Suprapubic skin (tissue), 3 donors: ENCODE measurements around the gene GIPR.

Experiments
- POLR2AphosphoS5 ChIP-seq, 3 donors: sonication (generic); formaldehyde crosslinking; IDR thresholded peaks; one replicate each; pipeline ENCODE4 v1.6.1; 2017; ENCODE audit warnings: antibody characterized with exemption in 3 of 3
- TF ChIP-seq, protein P1 (sequence below), 2 donors: fragments of 200-600 bp in 1 of 2; fragments of 450-650 bp in 1 of 2; sonication (generic) in 1 of 2; IDR thresholded peaks; one replicate each; pipeline ENCODE4 v1.5.1; 2016 to 2019; ENCODE audit warnings: antibody characterized with exemption in 2 of 2, mild to moderate bottlenecking in 1 of 2, moderate library complexity in 1 of 2

GRCh38 chr19:45677351-45678230 is 9.6 kb downstream of the GIPR start:
- TF ChIP-seq, protein P1, sequence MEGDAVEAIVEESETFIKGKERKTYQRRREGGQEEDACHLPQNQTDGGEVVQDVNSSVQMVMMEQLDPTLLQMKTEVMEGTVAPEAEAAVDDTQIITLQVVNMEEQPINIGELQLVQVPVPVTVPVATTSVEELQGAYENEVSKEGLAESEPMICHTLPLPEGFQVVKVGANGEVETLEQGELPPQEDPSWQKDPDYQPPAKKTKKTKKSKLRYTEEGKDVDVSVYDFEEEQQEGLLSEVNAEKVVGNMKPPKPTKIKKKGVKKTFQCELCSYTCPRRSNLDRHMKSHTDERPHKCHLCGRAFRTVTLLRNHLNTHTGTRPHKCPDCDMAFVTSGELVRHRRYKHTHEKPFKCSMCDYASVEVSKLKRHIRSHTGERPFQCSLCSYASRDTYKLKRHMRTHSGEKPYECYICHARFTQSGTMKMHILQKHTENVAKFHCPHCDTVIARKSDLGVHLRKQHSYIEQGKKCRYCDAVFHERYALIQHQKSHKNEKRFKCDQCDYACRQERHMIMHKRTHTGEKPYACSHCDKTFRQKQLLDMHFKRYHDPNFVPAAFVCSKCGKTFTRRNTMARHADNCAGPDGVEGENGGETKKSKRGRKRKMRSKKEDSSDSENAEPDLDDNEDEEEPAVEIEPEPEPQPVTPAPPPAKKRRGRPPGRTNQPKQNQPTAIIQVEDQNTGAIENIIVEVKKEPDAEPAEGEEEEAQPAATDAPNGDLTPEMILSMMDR (IDR thresholded peaks at IDR 0.05) = no peak
- TF ChIP-seq POLR2AphosphoS5 (IDR thresholded peaks at IDR 0.05) = no peak
